HL-60 (cell line): Measurements from ENCODE around the gene SLC16A11.

Source experiments
- GABPA ChIP-seq: IDR thresholded peaks from 2 replicates; pipeline ENCODE4 v1.6.1; 2012; ENCODE audit warnings: low read depth
- TF ChIP-seq, protein P1 (sequence below): IDR thresholded peaks from one replicate; pipeline ENCODE4 v1.5.1; 2011; ENCODE audit warnings: low read length, control low read depth, inconsistent platforms; ENCODE audit not compliant: insufficient read depth

DNA sequence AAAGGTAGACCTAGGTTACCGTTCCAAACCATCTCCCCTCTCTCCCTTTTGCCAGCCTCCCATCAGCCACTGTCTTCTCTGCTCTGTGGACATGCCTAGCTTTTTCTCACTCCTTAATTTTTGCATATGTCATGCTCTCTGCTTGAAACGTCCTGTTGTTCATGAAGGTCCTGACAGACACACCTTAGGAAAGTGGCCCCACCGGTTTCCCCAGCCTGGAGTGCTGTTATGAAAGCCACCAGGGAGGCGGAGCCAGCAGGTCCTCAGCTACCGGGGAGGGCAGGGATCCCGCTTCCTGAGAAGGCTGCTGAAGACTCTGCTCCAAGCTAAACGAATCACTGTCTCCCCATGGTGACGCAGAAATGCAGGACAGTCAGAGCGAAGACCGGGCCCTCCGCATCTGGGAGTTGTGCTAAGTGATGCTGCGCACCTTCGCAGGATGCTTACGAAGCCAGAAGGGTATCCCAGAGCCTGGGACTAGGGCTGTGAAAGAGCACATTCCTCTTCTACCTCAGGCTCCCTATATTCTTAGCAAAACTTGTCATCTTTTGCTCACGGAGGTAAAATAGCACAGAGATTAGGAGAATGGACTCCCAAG lies 2.3 kb upstream of the SLC16A11 start:
- TF ChIP-seq, protein P1, sequence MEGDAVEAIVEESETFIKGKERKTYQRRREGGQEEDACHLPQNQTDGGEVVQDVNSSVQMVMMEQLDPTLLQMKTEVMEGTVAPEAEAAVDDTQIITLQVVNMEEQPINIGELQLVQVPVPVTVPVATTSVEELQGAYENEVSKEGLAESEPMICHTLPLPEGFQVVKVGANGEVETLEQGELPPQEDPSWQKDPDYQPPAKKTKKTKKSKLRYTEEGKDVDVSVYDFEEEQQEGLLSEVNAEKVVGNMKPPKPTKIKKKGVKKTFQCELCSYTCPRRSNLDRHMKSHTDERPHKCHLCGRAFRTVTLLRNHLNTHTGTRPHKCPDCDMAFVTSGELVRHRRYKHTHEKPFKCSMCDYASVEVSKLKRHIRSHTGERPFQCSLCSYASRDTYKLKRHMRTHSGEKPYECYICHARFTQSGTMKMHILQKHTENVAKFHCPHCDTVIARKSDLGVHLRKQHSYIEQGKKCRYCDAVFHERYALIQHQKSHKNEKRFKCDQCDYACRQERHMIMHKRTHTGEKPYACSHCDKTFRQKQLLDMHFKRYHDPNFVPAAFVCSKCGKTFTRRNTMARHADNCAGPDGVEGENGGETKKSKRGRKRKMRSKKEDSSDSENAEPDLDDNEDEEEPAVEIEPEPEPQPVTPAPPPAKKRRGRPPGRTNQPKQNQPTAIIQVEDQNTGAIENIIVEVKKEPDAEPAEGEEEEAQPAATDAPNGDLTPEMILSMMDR = no peak
- no peak for TF ChIP-seq GABPA
